NB4 (cell line): ENCODE results near the gene BDNF.

Experiments used
- CTCF ChIP-seq: IDR thresholded peaks from one replicate; pipeline ENCODE4 v1.5.1; 2012; ENCODE audit warnings: low read depth, low read length
- MAX ChIP-seq: IDR thresholded peaks from 2 replicates; pipeline ENCODE4 v1.6.1; 2011; ENCODE audit warnings: low read depth, low read length
- POLR2A ChIP-seq: IDR thresholded peaks from 2 replicates; pipeline ENCODE4 v1.6.1; 2011; ENCODE audit warnings: mild to moderate bottlenecking; ENCODE audit not compliant: insufficient read length; ENCODE audit errors: extremely low read depth

GRCh38 chr11:27614092-27614491 is 86.2 kb downstream of the BDNF start:
- no peak for TF ChIP-seq POLR2A
- TF ChIP-seq CTCF = no peak
- TF ChIP-seq MAX = no peak
